Activated naive CD4-positive, alpha-beta T cell treated with anti-CD3 and anti-CD28 coated beads, Interleukin-2, amount 10 ng/mL, durations not matched to agents 7 days and 5 days (primary cell): ENCODE measurements around the gene LGR6.
"Not testable (repeated sequence)": the region's sequence is repeated elsewhere in the genome, so short reads cannot be mapped to it uniquely, and the experiment has no call there.

Experiments
- CTCF ChIA-PET: fragments of 350-600 bp; sonication (Branson Sonifier 250); formaldehyde crosslinking; loops from one replicate; lab custom pipeline; 2021; ENCODE audit warnings: antibody characterized with exemption; lab: Charles Lee
- DNase-seq: peaks from one replicate; pipeline ENCODE4 v3.0.0-alpha.2; 2020
- H3K27ac Mint-ChIP-seq: one replicate; pipeline ENCODE4 v1.8.0; 2021; ENCODE audit warnings: mild to moderate bottlenecking, moderate library complexity, mixed read lengths
- H3K27me3 Mint-ChIP-seq: one replicate; pipeline ENCODE4 v1.8.0; 2021; ENCODE audit warnings: mild to moderate bottlenecking, mixed read lengths
- H3K36me3 Mint-ChIP-seq: one replicate; pipeline ENCODE4 v1.8.0; 2021; ENCODE audit warnings: mixed read lengths
- H3K4me1 Mint-ChIP-seq: one replicate; pipeline ENCODE4 v1.8.0; 2021; ENCODE audit warnings: mixed read lengths
- H3K4me3 Mint-ChIP-seq: one replicate; pipeline ENCODE4 v1.8.0; 2021; ENCODE audit warnings: mild to moderate bottlenecking, moderate library complexity, mixed read lengths
- H3K9me3 Mint-ChIP-seq: one replicate; pipeline ENCODE4 v1.8.0; 2021; ENCODE audit warnings: mixed read lengths

The LGR6 gene

DNA sequence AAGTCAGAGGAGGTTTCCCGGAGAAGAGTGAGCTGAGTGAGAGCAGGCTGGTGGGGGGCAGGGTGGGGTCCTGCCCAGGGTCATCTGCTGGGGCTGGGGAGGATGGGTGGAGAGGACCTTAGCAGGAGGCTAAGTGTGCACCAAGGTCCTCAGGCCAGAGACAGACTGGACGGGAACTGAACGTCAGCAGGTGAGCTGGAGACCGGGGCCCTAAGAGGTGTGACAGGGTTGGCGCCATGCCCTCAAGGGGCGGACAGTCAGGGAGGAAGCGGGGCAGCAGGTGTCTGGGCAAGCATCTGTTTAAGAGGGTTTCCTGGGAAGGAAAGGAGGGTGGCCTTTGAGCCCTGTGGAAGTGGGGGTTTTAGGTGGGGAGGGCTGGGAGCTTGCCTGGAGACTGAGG, 19.6 kb upstream of the LGR6 start:
- H3K9me3 Mint-ChIP-seq: no peaks in the 10 kb centered on the region
- peaks cover 3% of the 10 kb centered on the region for H3K4me1 Mint-ChIP-seq
- H3K36me3 Mint-ChIP-seq: no peaks in the 10 kb centered on the region
- H3K4me3 Mint-ChIP-seq: no peak overlapping the region
- CTCF ChIA-PET: interaction anchor here (0.7 to 2.8 kb wide), 6 partner anchors 10 to 20 kb away, joined by 3 to 13 read pairs (median 4); partner anchors contain the start of genes LGR6 and PTPN7
- peaks cover 17% of the 10 kb centered on the region for H3K27me3 Mint-ChIP-seq
- peak overlapping the region; percentile 65 for H3K27ac Mint-ChIP-seq
- DNase-seq: no peak

GRCh38 chr1:202176949-202177927, 16.4 kb upstream of the LGR6 start:
- CTCF ChIA-PET: interaction anchor here (0.9 to 1.3 kb wide), 3 partner anchors 13 to 17 kb away, joined by 3 to 4 read pairs (median 3); partner anchors contain the start of genes LGR6 and PTPN7
- Mint-ChIP-seq H3K4me1 (no peaks in the 10 kb centered on the region), H3K36me3 (no peaks in the 10 kb centered on the region), H3K27ac (no peak overlapping the region), H3K4me3 (no peak overlapping the region), H3K9me3 (no peaks in the 10 kb centered on the region), H3K27me3 (peaks cover 33% of the 10 kb centered on the region)
- no peak for DNase-seq

DNA sequence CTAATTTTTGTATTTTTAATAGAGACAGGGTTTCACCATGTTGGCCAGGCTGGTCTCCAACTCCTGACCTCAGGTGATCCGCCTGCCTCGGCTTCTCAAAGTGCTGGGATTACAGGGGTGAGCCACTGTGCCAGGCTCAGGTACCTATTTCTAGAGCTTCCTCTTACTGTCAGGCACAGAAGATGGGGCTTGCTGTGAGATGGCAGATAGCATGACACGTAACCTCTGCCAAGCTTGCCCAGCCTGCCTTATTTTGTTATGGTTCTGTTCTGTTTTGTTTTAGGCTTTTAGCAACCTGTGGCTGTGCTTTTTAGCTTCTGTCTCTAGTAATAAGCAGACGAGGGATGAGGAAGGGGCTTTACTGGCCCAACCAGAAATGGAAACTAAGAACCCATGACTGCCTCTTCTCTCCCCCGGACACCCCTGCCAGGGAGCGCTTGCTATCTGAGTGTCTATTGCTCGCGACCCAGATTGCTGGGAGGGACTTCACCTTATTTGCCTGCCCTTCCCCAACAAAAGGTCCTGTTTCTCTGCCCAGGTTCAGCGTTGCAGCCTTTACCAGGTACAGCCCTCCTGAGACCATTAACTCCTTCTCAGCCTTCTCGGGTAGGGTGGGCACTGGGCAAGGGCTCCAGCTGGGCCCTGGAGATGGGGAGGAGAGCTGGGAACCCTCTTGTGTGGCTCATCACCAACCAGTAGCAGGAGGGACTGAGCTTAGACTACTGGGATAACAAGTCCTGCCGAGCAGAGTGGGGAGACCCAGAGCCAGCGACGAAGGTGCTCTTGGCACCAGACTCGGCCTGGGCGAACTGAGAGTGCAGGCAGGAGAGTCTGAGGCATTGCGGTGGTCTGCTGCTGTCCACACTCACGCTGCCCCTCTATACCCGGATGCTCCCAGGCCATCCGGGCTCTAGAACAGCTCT, 13.5 kb upstream of the LGR6 start:
- CTCF ChIA-PET: interaction anchor here (0.6 to 2.3 kb wide), 6 partner anchors 9 to 394 kb away, joined by 3 to 9 read pairs (median 4); partner anchors contain the start of gene LGR6
- DNase-seq: no peak
- Mint-ChIP-seq H3K27ac (no peak overlapping the region), H3K4me1 (peaks cover 10% of the 10 kb centered on the region), H3K27me3 (peaks cover 48% of the 10 kb centered on the region), H3K36me3 (no peaks in the 10 kb centered on the region), H3K9me3 (no peaks in the 10 kb centered on the region), H3K4me3 (no peak overlapping the region)

DNA sequence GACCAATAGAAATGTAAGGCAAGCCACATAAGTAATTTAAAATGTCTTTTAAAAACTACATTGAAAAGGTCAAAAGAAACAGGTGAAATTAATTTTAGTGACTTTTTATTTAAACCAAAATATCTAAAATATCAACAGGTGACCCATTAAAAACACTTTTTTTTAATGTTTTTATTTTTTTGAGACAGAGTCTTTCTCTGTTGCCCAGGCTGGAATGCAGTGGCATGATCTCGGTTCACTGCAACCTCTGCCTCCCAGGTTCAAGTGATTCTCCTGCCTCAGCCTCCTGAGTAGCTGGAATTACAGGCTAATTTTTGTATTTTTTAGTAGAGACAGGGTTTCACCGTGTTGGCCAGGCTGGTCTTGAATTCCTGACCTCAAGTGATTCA, 12.9 kb upstream of the LGR6 start:
- H3K27ac Mint-ChIP-seq, H3K4me3 Mint-ChIP-seq, H3K36me3 Mint-ChIP-seq, H3K9me3 Mint-ChIP-seq, DNase-seq: not testable (repeated sequence)
- CTCF ChIA-PET: interaction anchor here (0.6 to 2.3 kb wide), 3 partner anchors 10 to 393 kb away, joined by 3 to 6 read pairs (median 3); no protein-coding TSS in a partner anchor
- Mint-ChIP-seq H3K27me3 (peaks cover 55% of the 10 kb centered on the region), H3K4me1 (peaks cover 10% of the 10 kb centered on the region)

DNA sequence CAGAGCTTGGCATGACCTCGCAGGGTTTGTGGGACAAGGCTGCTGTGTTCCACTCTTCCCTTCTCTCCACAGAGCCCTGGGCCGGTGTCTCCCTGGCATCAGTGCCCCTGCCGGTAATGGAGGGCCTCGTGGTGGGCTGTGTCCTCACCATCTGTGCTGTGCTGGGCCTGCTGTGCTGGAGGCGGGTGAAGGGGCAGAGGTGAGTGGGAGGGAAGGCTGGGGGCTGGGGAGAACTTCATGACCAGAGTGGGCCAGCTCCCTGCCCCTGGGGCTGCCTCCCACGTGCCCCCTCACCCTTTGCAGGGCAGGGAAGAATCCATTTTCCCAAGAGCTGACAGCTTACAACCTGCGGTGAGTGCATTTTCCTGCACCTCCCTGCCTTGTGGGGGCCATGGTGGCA, 12.0 kb upstream of the LGR6 start:
- Mint-ChIP-seq H3K27me3 (peaks cover 61% of the 10 kb centered on the region), H3K4me1 (peaks cover 10% of the 10 kb centered on the region)
- CTCF ChIA-PET: interaction anchor here (1.5 to 2.3 kb wide), 3 partner anchors 11 to 27 kb away, joined by 3 to 6 read pairs (median 3); no protein-coding TSS in a partner anchor

GRCh38 chr1:202182040-202182877, 11.3 kb upstream of the LGR6 start:
- Mint-ChIP-seq H3K4me1 (peaks cover 10% of the 10 kb centered on the region), H3K9me3 (no peaks in the 10 kb centered on the region), H3K36me3 (no peaks in the 10 kb centered on the region), H3K27ac (no peak overlapping the region), H3K27me3 (peaks cover 68% of the 10 kb centered on the region), H3K4me3 (no peak overlapping the region)
- no peak for DNase-seq
- CTCF ChIA-PET: interaction anchor here (1.5 to 3.5 kb wide), 5 partner anchors 8 to 133 kb away, joined by 3 to 34 read pairs (median 14); partner anchors contain the start of genes LGR6 and PTPN7

More for the DNA sequence above, 12.0 kb upstream of the LGR6 start:
- no peak for DNase-seq
- no peak overlapping the region for H3K4me3 Mint-ChIP-seq
- no peaks in the 10 kb centered on the region for H3K36me3 Mint-ChIP-seq
- H3K9me3 Mint-ChIP-seq: no peaks in the 10 kb centered on the region
- no peak overlapping the region for H3K27ac Mint-ChIP-seq

DNA sequence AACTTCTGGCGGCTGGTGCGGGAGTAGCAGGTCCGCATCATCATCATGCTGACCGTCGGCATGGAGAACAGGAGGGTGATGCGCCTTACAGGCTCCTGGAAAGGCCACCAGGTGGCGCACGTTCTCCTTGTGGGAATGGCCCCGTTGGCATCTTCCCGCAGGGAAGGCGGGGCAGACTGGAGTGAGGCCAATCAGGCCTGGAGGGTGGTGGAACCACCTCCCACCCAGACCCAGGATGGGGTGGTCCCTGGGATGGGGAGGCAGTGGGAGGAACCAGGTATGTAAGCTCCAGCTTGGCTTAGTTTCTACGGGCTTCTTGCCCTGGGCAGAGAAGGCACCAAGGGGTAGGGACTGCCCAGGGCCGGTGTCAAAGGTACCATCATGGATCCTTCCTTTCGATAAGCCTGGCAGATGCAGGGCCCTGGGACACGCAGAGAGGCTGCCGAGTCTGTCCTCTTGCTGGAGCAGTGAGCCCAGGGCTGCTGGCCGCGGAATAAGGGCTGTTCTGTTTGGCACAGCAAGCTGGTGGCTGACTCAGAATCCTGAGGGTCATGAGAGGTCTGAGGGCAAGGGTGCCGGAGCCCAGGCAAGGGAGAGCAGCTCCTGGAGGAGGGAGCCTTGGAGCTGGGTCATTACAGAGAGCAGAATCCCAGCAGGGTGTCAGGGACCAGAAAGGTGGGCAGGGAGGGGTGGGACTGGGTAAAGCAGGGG, 8.7 kb upstream of the LGR6 start:
- H3K27me3 Mint-ChIP-seq: peaks cover 79% of the 10 kb centered on the region
- CTCF ChIA-PET: interaction anchor here (0.7 to 4.2 kb wide), 11 partner anchors 8 to 535 kb away, joined by 3 to 34 read pairs (median 6); partner anchors contain the start of genes LGR6 and PTPN7
- peaks cover 10% of the 10 kb centered on the region for H3K4me1 Mint-ChIP-seq
- peak; percentile 79 for DNase-seq
- H3K27ac Mint-ChIP-seq: no peak overlapping the region
- no peaks in the 10 kb centered on the region for H3K36me3 Mint-ChIP-seq
- no peaks in the 10 kb centered on the region for H3K9me3 Mint-ChIP-seq
- H3K4me3 Mint-ChIP-seq: no peak overlapping the region

DNA sequence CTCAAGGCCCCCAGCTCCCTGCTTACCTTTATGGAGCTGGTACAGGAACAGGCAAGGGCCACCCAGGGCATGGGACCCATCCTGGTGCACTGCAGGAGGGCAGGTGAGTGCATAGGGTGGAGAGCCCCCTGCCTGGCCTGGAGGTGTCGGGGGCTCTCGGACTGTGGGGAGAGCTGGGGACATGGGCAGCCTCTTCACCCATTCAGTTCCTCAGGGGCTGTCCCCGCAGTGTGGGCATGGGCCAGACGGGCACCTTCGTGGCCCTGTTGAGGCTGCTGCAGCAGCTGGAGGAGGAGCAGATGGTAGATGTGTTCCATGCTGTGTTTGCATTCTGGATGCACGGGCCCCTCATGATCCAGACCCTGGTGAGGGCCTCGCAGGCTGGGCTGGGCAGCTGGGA, 7.3 kb upstream of the LGR6 start:
- peaks cover 73% of the 10 kb centered on the region for H3K27me3 Mint-ChIP-seq
- H3K27ac Mint-ChIP-seq: no peak overlapping the region
- H3K9me3 Mint-ChIP-seq: no peaks in the 10 kb centered on the region
- H3K4me3 Mint-ChIP-seq: no peak overlapping the region
- CTCF ChIA-PET: interaction anchor here (0.6 to 4.2 kb wide), 5 partner anchors 13 to 174 kb away, joined by 4 to 27 read pairs (median 4); no protein-coding TSS in a partner anchor
- H3K4me1 Mint-ChIP-seq: peaks cover 10% of the 10 kb centered on the region
- no peak for DNase-seq
- H3K36me3 Mint-ChIP-seq: no peaks in the 10 kb centered on the region

DNA sequence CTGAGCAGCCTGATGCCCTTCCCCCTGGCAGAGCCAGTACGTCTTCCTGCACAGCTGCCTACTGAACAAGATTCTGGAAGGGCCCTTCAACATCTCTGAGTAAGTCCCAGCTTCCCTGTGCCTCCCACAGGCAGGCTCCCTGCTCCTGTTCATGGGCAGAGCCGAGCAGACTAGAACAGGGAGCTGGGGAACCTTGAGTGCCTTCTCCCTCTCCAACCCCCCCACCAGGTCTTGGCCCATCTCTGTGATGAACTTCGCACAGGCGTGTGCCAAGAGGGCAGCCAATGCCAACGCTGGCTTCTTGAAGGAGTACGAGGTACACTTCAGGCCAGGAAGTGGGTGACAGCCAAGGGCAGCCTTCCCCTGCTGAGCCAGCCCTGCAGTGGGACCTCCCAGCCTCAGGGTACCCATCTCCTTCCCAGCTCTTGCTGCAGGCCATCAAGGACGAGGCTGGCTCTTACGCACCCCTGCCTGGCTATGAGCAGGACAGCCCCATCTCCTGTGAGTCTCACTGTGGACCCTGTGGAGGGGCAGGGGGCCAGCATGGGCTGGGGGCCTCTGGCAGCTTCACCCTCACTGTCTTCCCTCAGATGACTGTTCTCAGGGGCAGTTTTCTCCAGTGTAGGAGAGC, 6.4 kb upstream of the LGR6 start:
- peaks cover 66% of the 10 kb centered on the region for H3K27me3 Mint-ChIP-seq
- H3K27ac Mint-ChIP-seq: no peak overlapping the region
- CTCF ChIA-PET: interaction anchor here (1.0 to 4.2 kb wide), 4 partner anchors 14 to 130 kb away, joined by 3 to 27 read pairs (median 6); no protein-coding TSS in a partner anchor
- peaks cover 10% of the 10 kb centered on the region for H3K4me1 Mint-ChIP-seq
- no peak for DNase-seq
- H3K36me3 Mint-ChIP-seq: no peaks in the 10 kb centered on the region
- no peak overlapping the region for H3K4me3 Mint-ChIP-seq
- no peaks in the 10 kb centered on the region for H3K9me3 Mint-ChIP-seq

- no peak for DNase-seq
- H3K4me3 Mint-ChIP-seq: no peak overlapping the region
- CTCF ChIA-PET: interaction anchor here (0.9 to 2.8 kb wide), 9 partner anchors 14 to 129 kb away, joined by 3 to 26 read pairs (median 8); no protein-coding TSS in a partner anchor
- no peak overlapping the region for H3K27ac Mint-ChIP-seq
- H3K9me3 Mint-ChIP-seq: no peaks in the 10 kb centered on the region
- H3K4me1 Mint-ChIP-seq: peaks cover 10% of the 10 kb centered on the region
- H3K36me3 Mint-ChIP-seq: no peaks in the 10 kb centered on the region
- peaks cover 68% of the 10 kb centered on the region for H3K27me3 Mint-ChIP-seq
Measured at GRCh38 chr1:202187697-202188407, 5.7 kb upstream of the LGR6 start.

DNA sequence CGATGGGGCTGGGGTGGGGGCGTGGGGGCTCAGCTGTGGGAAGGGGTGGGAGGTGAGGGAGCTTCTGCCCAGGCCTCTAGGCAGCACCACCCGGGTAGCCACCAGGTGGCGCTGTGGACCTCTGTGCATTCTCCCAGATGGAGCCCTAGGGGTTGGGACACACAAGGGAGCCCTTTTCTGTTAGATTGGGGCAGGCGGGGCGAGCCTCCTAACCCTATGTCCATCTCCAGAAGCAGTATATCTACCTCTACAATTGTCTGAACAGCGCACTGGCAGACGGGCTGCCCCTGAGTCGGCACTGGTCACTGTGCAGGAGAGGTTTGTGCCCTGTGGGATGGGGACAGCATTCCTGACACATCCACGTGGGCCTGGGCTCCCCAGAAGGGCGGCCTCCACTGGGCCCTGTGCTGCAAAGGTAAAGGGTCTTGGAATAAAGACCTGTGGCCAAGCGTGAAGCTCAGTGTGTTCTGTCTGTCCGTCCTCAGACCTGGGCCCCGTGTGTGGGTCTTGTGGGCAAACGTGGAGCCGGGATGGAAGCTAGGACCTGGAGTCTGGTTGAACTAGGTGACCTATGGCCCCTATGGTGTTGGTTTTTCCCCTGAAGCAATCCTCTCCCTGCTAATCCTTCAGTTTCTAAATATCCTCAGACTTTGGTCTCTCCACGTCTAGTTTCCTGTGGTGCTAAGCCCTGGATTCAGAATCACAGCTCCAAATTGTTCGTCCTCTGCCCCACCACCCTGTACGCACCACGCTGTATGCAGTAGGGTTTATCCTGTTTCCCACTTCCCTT, 4.4 kb upstream of the LGR6 start:
- Mint-ChIP-seq H3K27me3 (peaks cover 71% of the 10 kb centered on the region), H3K4me1 (peaks cover 6% of the 10 kb centered on the region), H3K36me3 (no peaks in the 10 kb centered on the region), H3K27ac (no peak overlapping the region), H3K4me3 (no peak overlapping the region), H3K9me3 (no peaks in the 10 kb centered on the region)
- peak; percentile 85 for DNase-seq
- CTCF ChIA-PET: interaction anchor here (0.7 to 2.8 kb wide), 23 partner anchors 10 to 530 kb away, joined by 3 to 26 read pairs (median 5); partner anchors contain the start of genes PPP1R12B and PTPN7
